Prostate gland (tissue), 2 donors: ENCODE results near the gene DMD. TPM values are rescaled to one million over a fixed set of nuclear protein-coding genes. Genes with fewer than 3 reads are reported as not detected.

Experiments
- DNase-seq: peaks from one replicate; pipeline ENCODE4 v3.0.0-alpha.2; 2019; ENCODE audit warnings: low spot score
- H3K27ac ChIP-seq, 2 donors: fragments of 200-600 bp; sonication (generic); 2 replicates each; pipeline ENCODE4 v1.5.1; 2017 to 2019
- H3K27me3 ChIP-seq: fragments of 200-600 bp; sonication (generic); replicated peaks from 2 replicates; pipeline ENCODE4 v1.5.1; 2019; ENCODE audit not compliant: insufficient read depth
- H3K36me3 ChIP-seq, 2 donors: fragments of 200-600 bp; sonication (generic); 1 replicate in 1 of 2; 2 replicates in 1 of 2; pipeline versions ENCODE4 v1.5.1 to v1.8.1; 2017 to 2019
- H3K4me1 ChIP-seq: fragments of 200-600 bp; sonication (generic); replicated peaks from 2 replicates; pipeline ENCODE4 v1.5.1; 2019
- H3K4me3 ChIP-seq, 2 donors: fragments of 200-600 bp; sonication (generic); 2 replicates each; pipeline ENCODE4 v1.5.1; 2017 to 2019
- H3K9me3 ChIP-seq: fragments of 200-600 bp; sonication (generic); 2 replicates; pipeline ENCODE4 v1.5.1; 2017
- POLR2A ChIP-seq: fragments of 450-650 bp; IDR thresholded peaks from one replicate; pipeline ENCODE4 v1.6.1; 2016; ENCODE audit warnings: antibody characterized with exemption, mild to moderate bottlenecking
- POLR2AphosphoS5 ChIP-seq: sonication (generic); formaldehyde crosslinking; IDR thresholded peaks from one replicate; pipeline ENCODE4 v1.6.1; 2017; ENCODE audit warnings: antibody characterized with exemption
- WGBS: methylation state at CpG from one replicate; pipeline ENCODE4 v1.1.5; 2018; 5-methylcytosine and 5-hydroxymethylcytosine counted together
- intact Hi-C: fragments of 100-400 bp; cut with DNase I; formaldehyde crosslinking; loops from one replicate; pipeline ENCODE4 v1.14.2; 2022
- total RNA-seq, 2 donors: library from RNA; depleted of rRNA; stranded (reverse); fragments of >200 nt; gene quantifications; one replicate each; pipeline ENCODE4 v1.1.0, GENCODE V29; 2016
- TF ChIP-seq, protein P1 (sequence below), 4 experiments: fragments of 200-600 bp in 2 of 4; fragments of 450-650 bp in 2 of 4; sonication (generic) in 2 of 4; IDR thresholded peaks; 1 replicate in 3 of 4; 2 replicates in 1 of 4; pipeline ENCODE4 v1.5.1; 2016 to 2019; ENCODE audit warnings: antibody characterized with exemption in 4 of 4, mild to moderate bottlenecking in 2 of 4, moderate library complexity in 2 of 4

Gene DMD
- total RNA-seq, 2 donors from 2014 or later: 17.6 to 34.8 TPM

DNA sequence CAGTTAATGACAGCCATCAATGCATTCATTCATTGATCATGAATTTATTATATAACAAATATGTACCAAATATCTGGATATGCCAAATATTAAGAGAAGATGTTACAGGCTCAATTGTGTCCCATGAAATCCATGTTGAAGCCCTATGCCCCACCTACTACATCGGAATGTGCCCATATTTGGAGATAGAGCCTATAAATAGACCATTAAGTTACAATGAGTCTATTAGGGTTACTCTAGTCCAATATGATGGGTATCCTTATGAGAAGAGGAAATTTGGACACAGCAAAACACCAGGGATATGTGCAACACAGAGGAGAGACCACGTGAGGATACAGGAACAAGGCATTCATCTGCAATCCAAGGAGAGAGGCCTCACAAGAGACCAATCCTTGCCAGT is 634.5 kb downstream of the DMD start:
- no peak overlapping the region for H3K4me3 ChIP-seq
- WGBS: 78% methylated on average over 2 of the region's 2 CpGs
- no peaks in the 10 kb centered on the region for H3K9me3 ChIP-seq
- DNase-seq: no peak
- H3K4me1 ChIP-seq: no peaks in the 10 kb centered on the region
- TF ChIP-seq POLR2AphosphoS5: no peak
- TF ChIP-seq, protein P1, sequence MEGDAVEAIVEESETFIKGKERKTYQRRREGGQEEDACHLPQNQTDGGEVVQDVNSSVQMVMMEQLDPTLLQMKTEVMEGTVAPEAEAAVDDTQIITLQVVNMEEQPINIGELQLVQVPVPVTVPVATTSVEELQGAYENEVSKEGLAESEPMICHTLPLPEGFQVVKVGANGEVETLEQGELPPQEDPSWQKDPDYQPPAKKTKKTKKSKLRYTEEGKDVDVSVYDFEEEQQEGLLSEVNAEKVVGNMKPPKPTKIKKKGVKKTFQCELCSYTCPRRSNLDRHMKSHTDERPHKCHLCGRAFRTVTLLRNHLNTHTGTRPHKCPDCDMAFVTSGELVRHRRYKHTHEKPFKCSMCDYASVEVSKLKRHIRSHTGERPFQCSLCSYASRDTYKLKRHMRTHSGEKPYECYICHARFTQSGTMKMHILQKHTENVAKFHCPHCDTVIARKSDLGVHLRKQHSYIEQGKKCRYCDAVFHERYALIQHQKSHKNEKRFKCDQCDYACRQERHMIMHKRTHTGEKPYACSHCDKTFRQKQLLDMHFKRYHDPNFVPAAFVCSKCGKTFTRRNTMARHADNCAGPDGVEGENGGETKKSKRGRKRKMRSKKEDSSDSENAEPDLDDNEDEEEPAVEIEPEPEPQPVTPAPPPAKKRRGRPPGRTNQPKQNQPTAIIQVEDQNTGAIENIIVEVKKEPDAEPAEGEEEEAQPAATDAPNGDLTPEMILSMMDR (IDR thresholded peaks at IDR 0.05): no peak
- TF ChIP-seq POLR2A: no peak
- H3K36me3 ChIP-seq: no peaks in the 10 kb centered on the region
- no peak overlapping the region for H3K27ac ChIP-seq
- intact Hi-C loops: no loop called here
- no peaks in the 10 kb centered on the region for H3K27me3 ChIP-seq

GRCh38 chrX:32572644-32573043 is 638.7 kb downstream of the DMD start:
- intact Hi-C loops: no loop called here
- no peaks in the 10 kb centered on the region for H3K27me3 ChIP-seq
- H3K4me1 ChIP-seq: no peaks in the 10 kb centered on the region
- TF ChIP-seq POLR2AphosphoS5 (no peak), POLR2A (no peak)
- TF ChIP-seq, protein P1 (IDR thresholded peaks at IDR 0.05): no peak
- no peak overlapping the region for H3K4me3 ChIP-seq
- H3K36me3 ChIP-seq: no peaks in the 10 kb centered on the region
- H3K9me3 ChIP-seq: no peaks in the 10 kb centered on the region
- DNase-seq: no peak
- H3K27ac ChIP-seq: no peak overlapping the region
- 87% methylated on average over 2 of the region's 2 CpGs for WGBS

- H3K4me3 ChIP-seq: no peak overlapping the region
- WGBS: 88% methylated on average over 2 of the region's 2 CpGs
- no peaks in the 10 kb centered on the region for H3K27me3 ChIP-seq
- intact Hi-C loops: no loop called here
- no peaks in the 10 kb centered on the region for H3K4me1 ChIP-seq
- TF ChIP-seq POLR2A (no peak), POLR2AphosphoS5 (no peak)
- TF ChIP-seq, protein P1 (IDR thresholded peaks at IDR 0.05): no peak
- H3K9me3 ChIP-seq: no peaks in the 10 kb centered on the region
- H3K27ac ChIP-seq: no peak overlapping the region
- no peak for DNase-seq
- H3K36me3 ChIP-seq: no peaks in the 10 kb centered on the region
Measured at GRCh38 chrX:32571579-32571978, 639.8 kb downstream of the DMD start.

- Histone ChIP-seq H3K9me3 (no peaks in the 10 kb centered on the region), H3K36me3 (no peaks in the 10 kb centered on the region), H3K27ac (no peak overlapping the region), H3K4me1 (no peaks in the 10 kb centered on the region), H3K27me3 (no peaks in the 10 kb centered on the region), H3K4me3 (no peak overlapping the region)
- TF ChIP-seq POLR2AphosphoS5 (no peak), POLR2A (no peak)
- TF ChIP-seq, protein P1 (IDR thresholded peaks at IDR 0.05): no peak
- intact Hi-C loops: no loop called here
- WGBS: 84% methylated on average over 4 of the region's 4 CpGs
- DNase-seq: no peak
Measured at GRCh38 chrX:32562261-32562660, 649.1 kb downstream of the DMD start.

- no peaks in the 10 kb centered on the region for H3K36me3 ChIP-seq
- H3K27me3 ChIP-seq: no peaks in the 10 kb centered on the region
- no peak overlapping the region for H3K27ac ChIP-seq
- TF ChIP-seq POLR2A: no peak
- TF ChIP-seq, protein P1 (IDR thresholded peaks at IDR 0.05): no peak
- no peak for TF ChIP-seq POLR2AphosphoS5
- no peaks in the 10 kb centered on the region for H3K9me3 ChIP-seq
- WGBS: 92% methylated on average over 1 of the region's 1 CpG
- H3K4me1 ChIP-seq: no peaks in the 10 kb centered on the region
- intact Hi-C loops: no loop called here
- no peak overlapping the region for H3K4me3 ChIP-seq
- DNase-seq: no peak
Measured at GRCh38 chrX:32545101-32545500, 666.2 kb downstream of the DMD start.
